ENCODE data around the gene RGR.

DNA sequence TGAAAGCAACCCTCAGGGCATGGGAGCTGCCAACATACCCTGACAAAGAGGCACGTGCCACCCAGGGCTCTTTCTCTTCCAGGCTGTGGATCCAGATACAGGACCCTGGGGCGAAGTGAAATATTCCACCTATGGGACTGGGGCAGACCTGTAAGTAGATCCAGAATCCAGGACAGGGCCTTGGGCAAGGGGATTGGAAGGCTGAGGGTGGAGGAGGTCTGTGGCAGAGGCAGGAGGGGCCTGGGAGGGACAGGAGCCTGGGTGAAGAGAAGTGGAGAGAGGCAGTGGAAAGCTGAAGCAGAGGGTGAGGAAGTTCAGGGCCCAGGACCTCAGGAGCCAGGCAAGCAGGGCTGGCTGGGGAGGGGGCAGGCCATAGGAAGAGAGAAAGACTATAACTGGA is 33.3 kb upstream of the RGR start:
- TF ChIP-seq CTCF (conservative IDR thresholded peaks at IDR 0.05) (no peak), ZFX (IDR thresholded peaks at IDR 0.05) (no peak)
